NCI-H2227 (cell line): ENCODE measurements around the gene HLA-DOB.
A peak's percentile ranks its signal among the peaks of the same experiment; 100 is the strongest.

Source experiments
- DNase-seq: peaks from one replicate; lab custom pipeline; 2025; ENCODE audit not compliant: unreplicated experiment; lab: John Stamatoyannopoulos, UW

Gene HLA-DOB

DNA sequence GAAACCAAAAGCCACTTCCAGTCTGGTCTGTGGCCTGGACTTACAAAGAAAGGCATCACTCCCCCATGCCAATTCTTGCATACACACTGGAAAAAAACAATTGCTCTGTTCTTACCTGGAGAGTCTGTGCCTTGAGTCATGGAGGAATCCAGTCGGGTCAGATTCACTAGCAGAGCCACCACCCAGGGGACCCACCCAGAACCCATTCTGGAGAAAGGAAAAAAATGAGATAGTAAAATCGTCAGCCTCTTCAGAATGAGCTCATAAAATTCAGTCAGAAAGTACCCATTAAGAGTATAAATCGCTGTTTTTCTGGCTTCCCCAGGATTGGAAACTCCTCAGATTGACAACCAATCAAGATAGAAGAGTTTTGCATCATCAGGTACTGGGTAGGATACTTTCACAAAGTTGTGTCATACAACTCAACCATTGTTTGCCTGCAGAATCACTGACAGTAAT lies at the start of gene HLA-DOB:
HLA-DOB (minus strand) TSS at position 257 of the 459 bp plus-strand sequence; CDS start at position 206, 51 bp downstream.
- DNase-seq, result no peak

DNA sequence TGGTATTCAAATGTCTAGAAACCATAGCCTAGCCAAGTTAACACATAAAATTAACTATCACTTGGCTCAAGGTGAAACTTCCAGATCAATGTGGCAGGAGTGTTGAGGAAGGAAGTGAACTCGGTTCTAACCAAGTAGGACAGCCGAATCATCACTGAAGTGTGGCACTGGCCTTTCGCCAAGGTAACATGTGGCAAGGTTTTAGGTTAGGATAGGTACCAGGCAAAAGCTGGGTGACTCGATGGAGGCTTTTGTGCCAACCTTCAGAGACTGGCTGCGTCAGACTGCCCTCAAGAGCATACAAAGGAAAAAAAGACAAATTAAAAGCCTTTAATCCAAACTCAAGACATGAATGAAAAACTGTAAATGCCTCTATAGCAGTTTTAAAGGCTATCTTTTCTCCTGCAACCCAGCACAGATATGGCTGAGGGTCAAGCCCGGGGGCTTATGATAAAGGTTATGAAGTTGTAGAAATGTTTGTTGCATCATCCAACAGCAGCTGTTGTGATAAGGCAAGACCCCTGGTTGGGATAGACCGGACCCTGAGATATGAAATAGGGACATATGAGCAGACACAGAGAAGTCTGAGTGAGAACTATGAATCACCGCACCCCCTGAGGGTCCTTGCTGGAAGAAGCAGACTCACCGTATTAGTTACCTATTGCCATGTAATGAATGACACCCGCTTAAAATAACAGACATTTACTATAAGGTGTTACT lies 49.1 kb upstream of the HLA-DOB start:
- DNase-seq, result no peak

DNA sequence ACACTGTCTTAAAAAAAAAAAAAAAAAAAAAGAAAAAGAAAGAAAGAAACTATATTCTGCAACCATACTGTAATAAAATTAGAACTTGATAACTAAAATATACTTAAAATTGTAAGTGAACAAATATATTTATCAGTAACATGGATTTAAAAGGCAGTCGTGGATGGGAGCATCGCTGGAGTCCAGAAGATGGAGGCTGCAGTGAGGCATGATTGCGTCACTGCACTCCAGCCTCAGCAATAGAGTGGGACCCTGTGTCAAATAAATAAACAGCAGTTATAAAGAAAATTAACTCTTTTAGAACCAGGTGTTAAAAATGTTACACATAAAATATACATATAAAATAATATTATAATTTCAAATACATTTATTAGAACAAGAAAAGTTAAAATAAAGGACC lies 45.9 kb upstream of the HLA-DOB start:
- DNase-seq, result no peak

DNA sequence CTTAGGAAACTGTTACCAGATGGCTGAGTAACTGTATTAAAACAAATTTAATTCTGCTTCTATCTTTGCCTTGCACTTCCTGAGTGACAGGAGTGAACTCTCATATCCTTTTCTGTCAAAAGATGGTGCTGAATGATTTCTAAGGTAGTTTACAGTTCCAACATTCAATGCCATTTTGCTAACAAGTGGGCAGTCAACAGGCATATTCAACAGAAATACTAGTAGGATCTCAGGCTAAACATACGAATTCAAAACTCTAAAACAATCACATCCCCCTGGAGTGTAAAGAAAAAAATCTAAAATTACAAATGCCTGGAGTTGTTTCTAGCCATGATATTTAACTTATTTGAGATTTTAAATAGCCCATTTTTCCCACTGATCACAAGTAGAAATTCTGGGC lies 43.9 kb upstream of the HLA-DOB start:
- DNase-seq, result no peak

DNA sequence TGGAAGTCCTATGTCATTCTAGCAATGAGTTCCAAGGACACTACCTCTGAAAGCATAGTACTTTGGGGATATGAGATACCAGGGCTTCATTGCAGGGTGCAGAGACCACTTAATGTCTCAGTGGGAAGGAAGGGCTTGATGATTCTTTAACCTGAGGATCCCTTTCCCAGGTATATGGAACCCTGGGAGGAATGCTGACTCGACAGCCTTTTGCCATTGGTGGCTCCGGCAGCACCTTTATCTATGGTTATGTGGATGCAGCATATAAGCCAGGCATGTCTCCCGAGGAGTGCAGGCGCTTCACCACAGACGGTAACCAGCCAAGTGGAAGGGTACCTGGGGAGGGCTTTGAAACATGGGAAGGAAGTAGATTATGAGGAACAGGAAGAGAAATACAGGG lies 41.4 kb upstream of the HLA-DOB start:
- DNase-seq, result no peak

DNA sequence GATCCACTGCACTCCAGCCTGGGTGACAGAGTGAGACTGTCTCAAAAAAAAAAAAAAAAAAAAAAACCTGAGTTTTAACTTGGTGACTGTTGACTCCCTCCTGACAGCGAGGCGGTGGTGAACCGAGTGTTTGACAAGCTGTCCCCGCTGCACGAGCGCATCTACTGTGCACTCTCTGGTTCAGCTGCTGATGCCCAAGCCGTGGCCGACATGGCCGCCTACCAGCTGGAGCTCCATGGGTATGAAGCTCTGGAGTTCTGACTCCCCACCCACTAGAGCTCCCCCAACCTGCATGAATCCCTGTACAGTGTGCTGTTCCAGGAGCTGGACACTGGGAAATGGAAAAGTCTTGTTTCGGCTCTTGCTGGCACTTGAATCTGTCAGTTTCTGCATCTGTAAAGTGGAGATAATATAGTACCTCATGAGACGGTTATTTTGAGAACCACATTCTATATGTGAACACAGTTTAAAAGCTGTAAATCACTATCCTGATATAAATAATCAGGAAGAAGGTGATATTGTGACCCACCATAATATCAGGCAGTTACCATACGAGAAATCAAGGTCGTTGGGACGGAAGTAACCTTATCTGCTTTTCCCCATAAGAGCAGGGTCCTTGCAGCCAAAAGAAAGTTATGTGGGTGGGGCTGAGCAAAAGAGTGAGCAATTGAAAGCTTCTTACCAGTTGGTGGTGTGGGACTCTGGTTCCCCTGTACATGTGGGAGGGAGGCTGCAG lies 40.5 kb upstream of the HLA-DOB start:
- no peak for DNase-seq

DNA sequence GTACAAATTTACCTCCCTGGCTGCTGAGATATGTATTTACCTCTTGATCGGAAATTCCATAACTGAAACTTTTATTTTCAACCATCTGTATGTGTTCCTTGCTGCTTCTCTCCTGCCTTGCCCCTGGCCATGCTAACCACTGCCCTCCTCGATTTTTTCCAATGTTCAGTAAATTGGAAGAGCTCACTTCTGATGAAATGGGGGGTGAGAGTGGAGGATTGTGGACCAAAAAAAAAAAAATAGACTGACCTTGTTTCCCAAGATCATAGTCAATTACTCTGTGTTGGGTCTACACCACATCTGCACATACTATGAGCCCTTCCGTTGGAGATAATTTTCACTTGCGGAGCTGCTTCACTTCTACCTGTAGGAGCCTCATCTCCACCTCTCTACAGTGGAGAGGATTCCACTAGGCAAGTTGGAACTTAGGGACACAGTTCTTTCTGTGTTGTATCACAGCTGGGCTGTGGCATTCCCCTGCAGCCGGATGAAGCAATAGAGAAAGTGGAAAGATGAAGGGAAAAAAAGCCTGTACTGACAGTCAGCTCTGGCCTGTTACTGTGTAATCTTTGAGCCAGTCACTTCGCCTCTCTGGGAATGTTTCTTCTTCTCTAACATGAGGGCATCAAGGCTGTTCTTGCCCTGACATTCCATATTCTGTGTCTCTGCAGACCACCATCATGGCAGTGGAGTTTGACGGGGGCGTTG lies 38.8 kb upstream of the HLA-DOB start:
- DNase-seq, result no peak

DNA sequence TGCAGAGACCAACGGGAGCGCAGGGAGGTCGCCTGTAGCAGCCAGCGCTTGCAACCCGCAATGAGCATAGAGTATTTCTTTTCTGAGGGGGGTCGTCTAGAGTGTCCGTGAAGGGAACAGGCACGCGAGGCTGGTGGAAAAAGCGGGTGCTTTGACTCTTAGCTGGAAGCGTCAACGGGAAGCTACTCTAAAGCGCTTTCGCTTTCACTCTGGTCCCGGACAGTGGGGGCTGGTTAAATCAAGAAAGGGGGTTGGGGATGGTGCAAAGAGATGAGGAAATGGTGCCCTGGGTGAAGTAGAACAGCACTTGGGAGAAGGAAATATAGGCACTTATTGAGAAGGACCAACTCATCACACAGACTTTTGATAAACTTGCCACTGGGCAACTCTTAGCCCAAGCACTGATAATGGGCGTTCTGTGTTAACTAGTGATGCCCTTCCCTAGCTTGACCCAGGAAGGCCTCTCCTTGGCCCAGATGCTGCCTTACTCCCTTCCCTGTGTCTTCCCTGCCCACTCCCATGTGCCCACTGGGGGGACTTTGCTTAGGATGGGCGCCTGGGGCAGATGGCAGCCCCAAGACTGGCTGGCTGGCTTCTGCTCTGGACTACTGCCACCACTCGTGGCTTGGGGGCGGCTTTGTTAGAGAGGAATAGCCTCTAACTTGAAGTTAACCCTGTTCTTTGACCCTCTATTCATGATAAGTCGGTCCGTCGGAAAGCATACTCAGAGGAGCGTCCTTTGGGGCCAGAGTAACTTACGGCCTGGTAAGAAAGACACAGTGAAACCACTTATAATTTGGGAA lies 37.8 kb upstream of the HLA-DOB start:
- DNase-seq, result no peak

DNA sequence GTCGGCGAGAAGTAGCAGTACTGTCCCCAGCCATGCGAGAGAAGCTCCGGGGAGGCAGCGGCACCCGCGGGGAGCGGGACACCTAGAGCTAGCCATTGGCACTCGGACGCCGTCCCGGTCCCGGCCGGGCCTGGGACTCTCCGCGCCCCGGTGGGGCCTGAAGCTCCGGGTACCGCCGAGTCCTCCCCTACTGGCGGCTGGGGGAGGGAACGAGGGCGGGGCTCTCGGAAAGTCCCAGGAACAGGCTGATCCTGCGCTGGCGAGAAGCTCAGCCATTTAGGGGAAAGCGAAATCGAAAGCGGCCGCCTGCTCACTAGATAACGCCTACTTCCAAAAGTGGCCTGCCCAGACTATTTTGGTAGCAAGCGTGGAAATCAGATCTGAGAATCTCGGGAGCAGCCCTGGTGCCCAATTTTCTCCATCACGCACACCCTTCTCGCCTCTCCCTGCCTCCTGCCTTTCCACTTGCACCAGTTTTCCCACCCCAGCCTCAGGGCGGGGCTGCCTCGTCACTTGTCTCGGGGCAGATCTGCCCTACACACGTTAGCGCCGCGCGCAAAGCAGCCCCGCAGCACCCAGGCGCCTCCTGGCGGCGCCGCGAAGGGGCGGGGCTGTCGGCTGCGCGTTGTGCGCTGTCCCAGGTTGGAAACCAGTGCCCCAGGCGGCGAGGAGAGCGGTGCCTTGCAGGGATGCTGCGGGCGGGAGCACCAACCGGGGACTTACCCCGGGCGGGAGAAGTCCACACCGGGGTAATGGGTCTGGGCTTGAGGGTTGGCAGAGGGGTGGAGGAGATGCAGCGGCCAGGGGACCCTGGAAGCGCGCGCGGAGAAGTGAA lies 37.0 kb upstream of the HLA-DOB start, which contains the start of the genes PSMB9 and TAP1:
PSMB9 (plus strand) TSS at position 652 of the 835 bp plus-strand sequence; CDS start at position 690, 38 bp downstream.
TAP1 (minus strand) TSS at position 164 of the 835 bp plus-strand sequence; CDS start at position 96, 68 bp downstream.
- peak; percentile 94 for DNase-seq

DNA sequence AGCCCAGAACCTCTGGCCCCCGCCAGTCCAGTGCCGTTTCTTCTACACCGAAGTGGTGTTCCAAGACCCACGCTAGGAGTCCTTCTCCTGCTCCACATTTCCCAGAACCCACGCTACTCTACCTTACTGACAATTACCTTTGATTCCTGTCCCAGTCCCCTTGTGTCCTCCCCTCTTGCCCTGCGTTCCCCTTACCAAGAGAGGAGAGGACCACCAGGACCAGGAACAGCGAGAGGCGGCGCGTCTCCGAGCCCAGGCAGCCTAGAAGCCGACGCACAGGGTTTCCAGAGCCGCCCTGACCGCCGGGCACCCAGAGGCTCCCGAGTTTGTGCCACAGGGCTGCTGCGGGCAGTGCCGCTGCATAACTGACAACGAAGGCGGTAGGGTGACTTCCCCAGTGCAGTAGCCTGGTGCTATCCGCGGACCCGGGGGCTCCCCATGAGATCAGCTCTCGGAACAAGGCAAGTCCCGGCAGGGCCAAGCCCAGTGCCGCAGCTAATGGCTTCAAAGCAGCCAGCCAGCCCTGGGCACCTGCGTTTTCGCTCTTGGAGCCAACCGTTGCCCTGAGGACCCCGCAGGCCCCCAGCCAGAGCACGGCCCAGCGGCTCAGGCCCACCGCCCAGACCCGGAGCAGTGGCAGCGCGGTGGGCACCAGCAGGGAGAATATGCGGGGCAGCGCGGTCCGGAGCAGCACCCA lies 36.2 kb upstream of the HLA-DOB start:
- DNase-seq, result peak; percentile 22

DNA sequence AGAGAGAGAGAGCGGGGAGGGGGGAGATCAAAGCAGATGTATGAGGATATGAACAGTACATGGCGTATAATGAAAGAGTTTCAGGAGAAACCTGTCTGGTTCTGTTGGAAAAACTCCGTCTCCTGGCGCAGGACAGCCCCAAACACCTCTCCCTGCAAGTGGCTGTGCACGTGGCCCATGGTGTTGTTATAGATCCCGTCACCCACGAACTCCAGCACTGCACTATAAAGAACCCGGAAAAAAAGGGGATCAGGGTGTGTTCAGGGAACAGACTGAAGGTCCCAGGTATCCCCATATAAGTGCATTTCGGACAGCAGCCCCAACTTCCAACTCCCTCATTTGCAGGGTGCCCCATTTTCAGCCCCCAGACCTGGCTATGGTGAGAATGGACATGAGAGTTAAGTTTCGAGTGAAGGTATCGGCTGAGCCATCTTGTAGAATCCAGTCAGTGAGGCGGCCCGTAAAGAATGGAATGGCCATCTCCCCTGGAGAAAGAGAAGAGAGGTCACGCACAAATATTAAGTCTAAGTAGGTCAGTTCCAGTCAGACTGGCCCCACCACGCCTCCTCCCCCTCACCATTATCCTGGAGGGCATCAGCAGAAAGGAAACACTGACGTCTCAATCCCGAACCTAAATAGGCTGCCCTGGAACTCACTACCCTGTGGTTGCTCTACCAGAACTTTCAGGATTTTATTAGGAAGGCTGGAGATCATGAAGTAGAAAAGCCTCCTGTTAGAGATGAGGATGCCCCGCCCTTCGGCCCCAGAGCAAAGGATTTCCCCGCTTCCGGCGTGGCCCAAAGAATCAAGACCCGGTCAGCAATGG lies 35.4 kb upstream of the HLA-DOB start:
- no peak for DNase-seq

DNA sequence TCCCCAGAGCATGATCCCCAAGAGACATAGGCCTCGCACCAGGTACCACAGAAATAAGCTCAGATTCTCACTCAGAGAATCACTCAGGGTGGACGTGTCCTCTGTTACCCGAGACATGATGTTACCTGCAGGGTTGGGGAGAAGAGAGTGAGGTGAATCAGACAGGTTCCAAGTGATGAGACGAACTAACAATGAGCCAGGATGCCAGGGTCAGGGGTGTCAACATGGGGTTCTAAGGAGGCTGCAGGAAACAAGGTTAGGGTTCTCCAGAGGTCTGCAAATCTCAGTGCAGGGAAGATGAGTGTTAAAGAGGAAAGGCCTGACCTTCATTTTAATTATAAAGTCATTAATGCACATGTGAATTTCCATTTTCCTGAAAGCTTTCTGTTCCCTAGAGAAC lies 34.2 kb upstream of the HLA-DOB start:
- no peak for DNase-seq

DNA sequence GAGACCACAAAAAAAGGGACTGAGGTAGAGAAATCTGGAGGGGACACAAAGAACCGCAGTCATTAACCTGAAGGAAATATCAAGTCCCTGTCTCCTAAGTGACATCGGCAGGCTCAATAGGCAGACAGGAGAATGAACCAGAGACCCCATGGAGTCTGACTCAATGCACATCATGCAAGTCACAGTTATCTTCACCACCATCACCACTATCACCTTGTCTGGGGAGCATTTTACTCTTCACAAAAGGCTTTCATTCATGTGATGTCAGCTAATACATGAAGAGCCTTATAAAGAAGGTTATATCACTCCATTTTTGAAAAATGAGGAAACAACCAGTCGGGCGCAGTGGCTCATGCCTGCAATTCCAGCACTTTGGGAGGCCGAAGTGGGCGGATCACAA lies 32.3 kb upstream of the HLA-DOB start:
- no peak for DNase-seq

DNA sequence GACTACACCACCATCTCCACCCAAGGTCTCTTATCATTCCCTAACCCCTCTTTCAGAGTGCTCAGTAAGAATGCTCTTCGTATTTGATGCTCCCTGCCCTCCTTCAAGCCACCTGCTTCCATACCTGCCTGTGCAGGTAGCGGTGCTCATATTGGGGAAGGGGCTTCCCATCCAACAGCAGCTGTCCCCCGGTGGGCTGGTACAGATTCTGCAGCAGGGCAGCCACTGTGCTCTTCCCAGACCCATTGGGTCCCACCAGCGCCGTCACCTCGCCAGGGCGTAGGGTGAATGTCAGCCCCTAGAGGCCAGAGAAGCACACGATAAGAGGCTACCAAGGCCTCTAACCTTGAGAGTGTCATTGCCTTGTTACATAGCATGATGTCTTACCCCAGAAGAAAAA lies 31.0 kb upstream of the HLA-DOB start:
- DNase-seq, result no peak

DNA sequence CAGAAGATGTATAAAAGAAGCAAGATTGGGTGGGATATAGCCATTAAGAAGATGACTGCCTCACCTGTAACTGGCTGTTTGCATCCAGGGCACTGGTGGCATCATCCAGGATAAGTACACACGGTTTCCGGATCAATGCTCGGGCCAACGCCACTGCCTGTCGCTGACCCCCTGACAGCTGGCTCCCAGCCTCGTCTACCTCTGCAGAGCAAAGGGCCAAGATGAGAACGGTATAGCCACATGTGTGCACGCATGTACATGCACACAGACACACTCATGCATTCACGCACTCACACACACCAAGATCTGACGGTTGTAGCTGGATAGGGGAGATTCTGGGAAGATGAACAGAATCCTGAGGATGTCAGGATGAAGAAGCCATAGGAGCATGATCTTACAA lies 30.2 kb upstream of the HLA-DOB start:
- no peak for DNase-seq

DNA sequence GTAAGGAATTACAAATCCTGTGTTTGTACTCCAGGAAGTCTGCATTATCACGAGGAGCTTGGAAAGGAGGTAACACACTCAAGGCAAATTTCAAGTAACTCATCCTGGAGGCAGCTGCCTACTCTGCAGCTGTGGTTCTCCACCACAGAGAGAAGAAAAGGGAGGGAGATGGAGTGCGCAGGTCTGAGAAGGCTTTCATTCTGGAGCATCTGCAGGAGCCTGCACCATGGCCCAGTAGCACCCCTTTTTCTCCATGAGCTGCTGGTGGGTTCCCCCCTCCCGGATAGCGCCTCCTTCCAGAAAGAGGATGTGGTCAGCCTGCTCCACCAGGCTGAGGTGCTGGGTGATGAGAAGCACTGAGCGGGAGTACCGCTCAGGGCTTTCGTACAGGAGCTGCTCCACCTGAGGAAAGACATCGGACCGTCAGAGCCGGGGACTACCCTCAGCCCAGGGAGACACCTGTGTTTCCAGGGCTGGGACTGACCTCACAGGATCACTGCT lies 28.6 kb upstream of the HLA-DOB start:
- no peak for DNase-seq

DNA sequence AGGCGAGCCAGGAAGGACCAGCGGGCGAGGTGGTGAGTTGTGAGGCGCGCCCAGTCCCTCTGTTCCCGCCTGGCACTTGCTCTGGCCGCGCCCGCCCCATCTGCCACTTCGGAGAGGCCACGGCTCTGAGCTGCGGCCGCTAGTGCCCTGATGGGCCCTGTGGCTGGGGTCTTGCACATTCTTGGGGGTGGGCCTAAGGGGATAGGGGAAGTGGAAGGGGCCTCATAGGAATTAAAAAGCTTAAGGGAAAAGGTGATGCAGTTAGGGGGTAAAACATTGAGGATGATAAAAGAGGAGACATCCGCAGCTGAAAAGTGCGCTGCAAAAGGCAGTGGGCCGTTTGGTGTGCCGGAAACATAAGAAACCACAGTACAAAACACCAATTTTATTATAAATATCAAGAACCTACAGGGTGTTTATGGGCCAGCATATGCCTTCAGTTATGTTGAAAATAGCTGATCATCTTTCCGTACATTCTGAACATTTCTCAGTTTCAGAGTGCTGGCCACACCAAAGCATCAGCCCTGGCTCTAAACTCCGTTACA lies 28.1 kb upstream of the HLA-DOB start:
- no peak for DNase-seq
